HG03571 (cell line): ENCODE data around the gene OGFOD2.

ENCODE experiments used
- ATAC-seq: cut with Tn5 transposase; IDR thresholded peaks from one replicate; pipeline ENCODE4 v1.9.1; 2021; ENCODE audit not compliant: unreplicated experiment

Gene OGFOD2

DNA sequence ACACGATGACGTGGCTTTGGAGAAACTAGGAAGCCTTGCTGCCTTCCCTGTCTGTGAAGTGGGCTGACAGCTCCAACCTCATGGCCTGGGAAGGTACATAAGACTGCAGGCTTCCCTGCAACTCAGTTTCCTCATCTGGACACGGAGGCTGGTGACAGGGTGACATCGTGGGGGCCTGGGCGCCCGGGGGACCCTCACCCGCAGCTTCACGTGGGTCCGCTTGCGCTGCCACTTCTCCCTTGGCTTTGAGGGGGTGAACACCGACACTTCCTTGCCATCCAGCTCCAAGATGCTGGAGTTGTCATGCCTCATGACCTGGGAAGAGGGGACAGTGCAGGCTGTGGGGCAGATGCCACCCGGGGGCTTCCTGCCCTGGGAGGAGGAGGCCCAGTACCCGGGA, 13.0 kb downstream of the OGFOD2 start:
- no peak for ATAC-seq

DNA sequence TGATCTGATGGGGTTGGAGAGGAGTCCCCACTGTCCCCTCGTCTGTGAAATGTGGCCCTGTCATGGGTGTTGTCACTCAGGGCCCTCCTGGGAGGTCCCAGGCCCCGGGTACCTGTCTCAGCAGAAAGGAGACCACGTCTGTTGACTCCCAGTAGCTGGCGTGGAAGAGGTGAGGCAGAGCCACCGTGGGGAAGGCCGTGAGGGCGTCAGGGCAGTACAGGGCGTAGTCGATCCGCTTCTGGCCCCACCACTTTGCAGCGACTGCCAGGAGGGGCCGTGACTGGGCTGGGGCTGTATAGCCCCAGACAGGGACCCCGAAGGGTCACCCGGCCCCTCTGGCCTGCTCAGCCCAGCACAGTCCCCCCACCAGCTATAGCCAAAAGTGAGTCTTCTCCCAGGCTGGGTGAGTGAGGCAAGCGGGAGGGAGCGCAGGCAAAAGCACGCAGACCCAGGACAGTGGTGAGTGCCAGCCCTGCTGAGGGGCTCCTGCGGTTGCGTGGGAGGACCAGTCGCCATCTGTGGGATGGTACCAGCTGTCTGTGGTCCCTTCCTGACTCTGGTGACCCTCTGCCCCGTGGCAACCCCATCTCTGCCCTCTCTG, 13.7 kb downstream of the OGFOD2 start:
- ATAC-seq: no peak

DNA sequence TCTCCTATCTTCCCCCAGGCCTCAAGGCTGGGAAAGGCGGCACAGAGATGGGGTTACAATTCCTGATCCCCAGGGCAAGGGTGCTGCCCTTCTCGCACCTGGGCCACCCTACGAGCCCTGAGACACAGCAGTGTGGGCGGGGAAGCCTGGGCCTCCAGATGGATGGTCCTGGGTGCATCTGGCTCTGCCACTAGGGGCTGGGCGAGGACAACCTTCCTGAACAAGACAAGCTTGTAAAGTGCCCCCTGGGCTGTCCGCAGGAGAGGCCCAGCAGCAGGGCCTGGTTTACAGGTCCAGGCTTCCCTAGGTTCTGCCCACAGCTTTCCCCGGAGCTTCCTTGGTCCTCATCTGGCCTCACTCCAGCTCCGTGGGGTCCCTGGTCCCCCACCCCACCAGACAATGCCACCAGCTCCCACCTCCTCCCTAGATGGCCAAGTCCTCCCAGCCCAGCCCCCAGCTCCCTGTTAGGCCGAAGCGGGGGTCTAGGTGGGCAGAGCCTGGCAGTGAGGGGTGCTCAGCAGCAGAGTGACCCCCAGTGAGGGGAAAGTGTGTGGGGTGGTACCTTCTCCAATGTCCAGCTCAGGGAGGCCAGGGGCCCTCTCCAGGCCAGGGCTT, 14.3 kb downstream of the OGFOD2 start:
- no peak for ATAC-seq

DNA sequence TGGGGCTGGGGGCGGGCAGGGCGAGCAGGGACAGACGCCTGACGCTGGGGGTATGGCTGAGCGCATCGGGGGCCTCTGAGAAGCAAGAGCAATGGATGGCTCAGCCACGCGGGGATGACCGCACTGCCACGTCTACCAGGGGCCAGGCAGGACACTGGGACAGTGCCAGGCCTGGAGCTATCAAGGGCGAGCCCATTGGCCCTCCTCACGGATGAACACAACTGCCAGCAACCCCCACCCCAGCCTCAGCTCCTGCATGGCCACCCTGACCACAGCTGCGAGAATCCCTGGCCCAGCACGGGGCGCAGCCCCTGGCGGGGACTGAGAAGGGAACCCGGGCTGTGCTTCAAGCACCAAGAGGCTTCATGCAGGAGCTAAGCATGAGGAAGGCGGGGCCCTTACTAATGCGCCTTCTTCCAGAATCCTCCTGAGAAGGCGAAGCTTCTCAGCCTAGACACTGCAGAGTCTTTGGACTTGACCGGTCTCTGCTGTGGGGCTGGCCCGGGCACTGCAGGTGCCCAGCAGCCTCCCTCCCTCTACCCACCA, 14.9 kb downstream of the OGFOD2 start:
- no peak for ATAC-seq

DNA sequence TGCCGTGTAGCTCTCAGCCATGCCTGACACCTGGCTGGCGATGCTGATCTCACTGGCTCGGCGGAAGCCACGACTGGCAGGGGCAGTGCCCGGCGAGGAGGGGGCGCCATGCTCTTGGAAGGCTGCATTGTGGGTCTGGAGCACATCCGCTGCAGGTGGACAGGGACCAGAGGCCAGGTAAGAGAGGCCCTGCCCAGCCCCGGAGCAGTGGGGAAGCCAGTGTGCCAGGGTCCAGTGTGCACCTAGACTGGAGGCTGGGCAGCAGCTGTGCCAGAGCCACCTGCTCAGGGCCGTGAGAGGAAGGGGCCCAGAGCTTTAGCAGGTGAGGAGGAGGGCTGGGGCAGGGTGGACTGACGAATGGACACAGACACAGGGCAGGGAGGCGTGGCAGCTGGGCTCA, 15.5 kb downstream of the OGFOD2 start:
- ATAC-seq: no peak

DNA sequence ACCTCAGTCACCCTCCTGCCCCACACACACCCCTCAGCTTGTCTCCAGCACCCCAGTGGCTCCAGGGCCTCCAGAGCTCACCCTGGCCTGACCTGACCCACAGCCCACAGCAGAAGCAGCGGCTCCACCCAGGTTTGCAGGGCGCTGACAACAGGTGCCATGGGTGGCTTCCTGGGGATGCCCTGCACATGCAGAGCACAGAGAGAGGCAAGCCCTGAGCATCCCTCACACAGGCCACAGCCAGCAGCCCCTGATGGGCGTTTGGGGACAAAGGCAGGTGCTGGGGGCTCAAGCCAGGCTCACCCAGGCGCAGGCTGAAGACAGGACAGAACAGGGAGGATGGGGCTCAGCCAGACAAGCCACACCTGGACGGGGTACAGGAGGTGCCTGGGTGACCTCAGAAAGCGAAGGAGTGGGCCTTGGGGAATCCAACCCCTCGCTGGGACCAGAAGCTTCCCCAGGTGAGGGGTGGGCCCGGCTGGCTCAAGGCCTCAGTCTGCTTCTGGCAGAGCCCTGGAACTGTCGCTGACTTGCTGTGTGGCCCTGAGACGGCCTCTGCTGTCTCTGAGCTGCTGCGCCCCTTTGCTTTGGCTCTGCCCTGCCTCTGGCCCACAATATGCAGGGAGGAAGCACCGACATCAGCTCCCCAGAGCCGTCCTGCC, 16.0 kb downstream of the OGFOD2 start:
- no peak for ATAC-seq

DNA sequence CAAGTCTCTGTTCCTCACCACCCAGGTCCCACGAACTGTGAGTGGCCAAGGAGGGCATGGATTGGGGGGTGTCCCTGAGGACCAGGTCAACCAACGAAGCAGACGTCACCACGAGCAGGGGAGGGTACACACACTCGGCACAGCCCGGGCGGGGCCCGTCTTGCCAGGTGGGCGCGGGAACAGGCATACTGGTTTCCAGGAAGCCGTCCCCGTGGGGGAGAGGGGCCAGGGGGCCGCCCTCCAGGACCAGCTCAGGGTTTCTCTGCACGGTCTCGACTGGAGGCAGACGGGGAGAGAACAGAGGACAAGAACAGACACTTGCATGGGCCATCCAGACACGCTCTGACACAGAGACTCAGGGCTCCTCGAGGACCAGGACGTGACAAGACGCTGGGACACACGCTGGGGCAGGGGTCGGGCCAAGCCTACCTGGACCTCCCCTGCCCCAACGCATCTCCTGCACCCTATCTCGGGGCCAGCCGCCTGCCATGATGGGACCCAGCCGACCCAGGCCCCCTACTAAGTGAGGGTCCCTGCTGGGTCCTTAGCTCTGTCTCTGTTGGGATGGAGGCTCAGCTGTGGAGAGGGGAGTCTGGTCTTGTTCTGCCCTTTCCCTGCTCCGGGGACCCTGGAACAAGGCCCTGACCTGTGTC, 16.7 kb downstream of the OGFOD2 start:
- no peak for ATAC-seq

DNA sequence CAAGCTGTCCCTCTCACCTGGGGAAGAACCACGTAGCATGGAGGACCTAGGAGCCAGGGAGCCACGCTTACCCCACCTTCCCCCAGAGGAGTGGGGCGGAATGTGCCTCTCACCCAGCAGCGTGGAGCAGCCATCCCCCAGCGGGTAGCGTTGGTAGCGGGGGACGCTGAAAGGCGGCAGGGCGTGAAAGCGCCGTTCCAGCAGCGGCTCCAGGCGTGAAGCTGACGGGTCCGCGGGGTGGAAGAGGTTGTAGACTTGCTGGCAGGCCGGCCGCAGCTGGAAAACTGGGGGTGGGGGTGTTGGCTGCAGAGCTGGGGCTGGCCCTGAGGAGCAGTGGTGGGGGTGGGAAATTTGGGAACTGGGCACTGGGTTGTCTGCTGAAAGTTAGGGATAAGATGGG, 17.3 kb downstream of the OGFOD2 start:
- no peak for ATAC-seq

DNA sequence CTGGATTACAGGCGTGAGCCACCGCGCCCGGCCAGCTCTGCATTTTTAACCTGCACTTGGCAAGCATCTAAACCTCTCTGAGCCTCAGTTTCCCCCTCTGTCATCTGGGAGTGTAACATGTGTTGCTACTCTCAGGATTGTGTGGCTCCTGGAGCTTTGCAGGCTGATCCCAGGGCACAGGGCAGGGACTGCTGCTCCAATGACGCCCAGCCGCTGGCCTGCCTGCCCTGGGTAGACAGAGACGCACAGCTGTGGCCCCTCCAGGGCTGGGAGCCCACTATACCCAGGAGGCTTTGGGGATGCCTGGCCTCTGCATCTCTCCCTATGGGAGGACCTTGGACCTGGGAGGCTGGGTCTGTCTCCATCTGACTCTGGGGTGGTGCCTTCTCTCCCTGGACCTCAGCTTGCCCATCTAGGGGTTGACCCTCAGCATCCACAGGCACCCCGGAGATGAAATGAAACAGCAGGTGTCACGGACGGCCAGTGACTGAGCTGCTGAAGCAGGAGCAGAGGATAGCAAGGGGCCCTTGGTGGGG, 19.2 kb downstream of the OGFOD2 start:
- no peak for ATAC-seq

DNA sequence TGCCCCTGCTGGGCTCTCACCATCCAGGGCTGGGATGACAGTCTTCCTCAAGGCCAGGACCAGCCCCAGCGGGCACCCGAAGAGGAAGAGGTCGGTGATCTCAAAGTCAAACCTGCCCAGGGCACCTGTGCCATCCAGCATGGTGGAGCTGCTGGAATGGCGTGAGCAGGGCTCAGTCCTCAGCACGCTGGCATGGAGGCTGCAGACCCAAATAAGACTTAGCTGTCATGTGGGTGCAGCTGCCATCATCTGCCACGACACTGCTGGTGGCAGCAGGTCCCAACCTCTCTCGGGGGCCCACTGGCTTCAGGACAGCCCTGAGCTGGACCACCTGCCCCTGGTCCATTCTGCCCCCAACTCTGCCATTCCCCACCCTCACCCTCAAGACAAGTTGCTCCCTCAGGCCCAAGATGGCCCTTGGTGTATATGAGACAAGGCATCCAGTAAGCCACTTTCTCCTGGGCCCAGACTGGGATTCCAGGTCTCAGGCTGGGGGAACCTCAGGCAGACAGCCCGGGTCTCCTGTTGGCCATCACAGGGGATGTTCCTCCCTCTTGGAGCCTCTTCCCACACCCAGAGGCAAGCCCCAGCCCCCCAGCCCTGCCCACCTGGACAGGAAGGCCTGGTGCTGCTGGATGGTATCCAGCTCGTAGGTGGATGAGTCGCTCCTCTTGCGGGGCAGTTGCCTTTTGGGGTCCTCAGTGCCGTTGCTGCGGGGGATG, 19.9 kb downstream of the OGFOD2 start:
- no peak for ATAC-seq

DNA sequence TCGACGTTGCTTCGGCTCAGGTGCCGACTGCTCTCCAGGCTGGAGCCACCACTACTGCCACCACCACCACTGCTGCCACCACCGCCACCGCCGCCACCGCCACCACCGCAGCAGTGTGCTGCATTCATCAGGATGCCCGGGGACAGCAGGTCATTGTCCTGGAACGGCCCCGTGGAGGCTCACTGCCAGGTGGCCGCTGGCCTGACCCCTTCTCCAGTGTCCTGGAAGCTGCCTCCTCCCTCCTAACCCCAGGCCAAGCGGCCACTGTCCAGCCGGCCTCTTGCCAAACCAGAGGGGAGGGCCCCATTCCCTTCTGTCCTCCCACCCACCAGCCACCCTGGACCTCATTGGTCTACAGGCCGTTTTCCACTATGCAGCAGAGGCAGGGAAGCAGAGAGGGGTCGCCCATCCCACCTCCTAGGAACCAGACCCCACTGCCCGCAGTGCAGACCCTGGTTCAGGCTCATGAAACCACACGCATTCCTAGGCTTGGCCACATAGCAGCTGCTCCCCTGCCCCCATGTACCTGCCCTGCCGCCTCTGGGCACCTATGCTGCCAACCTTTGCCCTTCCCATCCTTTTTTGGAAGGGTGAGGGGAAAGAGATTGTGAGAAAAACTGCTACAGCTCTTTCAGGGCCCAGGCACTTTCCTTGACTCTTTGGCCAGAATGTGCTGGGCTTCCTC, 20.6 kb downstream of the OGFOD2 start:
- ATAC-seq: no peak

DNA sequence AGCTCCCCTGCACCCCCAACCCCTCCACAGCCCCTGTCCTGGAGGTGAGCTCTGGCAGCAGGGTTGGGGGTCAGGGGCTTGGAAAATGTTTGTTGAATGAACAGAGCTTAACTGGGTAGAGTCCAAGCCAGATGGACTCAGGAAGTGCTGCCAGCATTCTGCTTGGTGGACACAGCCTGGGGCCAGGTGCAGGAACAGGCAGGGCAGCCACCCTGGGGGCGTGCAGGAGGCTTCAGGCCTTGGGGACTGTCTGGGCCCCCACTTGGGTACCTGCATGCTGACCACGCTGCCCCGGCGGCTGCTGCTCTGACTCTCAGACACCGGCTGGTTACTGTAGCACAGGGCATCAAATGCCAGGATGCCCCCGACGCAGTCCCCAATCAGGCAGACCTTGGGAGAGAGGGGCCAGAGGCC, 21.2 kb downstream of the OGFOD2 start:
- ATAC-seq: no peak

DNA sequence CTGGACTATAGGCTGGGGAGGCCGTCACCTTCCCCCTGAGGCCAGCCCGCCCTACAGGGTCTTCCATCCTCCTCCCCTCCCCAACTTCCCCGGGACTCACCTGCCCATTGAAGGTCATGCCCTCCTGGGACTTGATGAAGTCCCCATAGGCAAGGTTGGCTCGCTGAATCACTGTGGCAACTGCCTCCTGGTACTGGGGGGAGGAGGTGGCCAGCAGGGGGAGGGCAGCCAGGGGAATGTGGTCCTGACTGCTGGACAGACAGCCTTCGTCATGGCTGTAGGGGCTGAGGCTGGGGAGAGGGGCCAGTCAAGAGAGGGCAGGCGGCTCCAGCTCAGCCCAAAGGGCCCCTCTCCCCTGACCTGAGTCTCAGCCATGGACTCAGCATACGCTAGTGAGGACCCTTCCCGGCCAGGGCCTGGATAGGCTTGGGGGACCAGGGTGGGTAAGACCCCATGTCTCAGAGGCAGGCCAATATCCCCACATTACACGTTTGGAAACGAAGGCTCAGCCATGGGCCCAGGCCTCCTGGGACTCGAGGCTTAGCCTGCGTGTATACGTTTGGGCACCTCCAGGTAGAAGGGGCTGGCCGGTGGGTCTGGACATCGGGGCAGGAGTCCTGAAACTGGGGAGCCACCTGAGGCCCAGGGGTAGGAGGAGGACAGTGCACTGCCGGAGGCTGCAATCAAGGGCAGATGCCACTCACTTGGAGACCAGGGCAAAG, 21.7 kb downstream of the OGFOD2 start:
- no peak for ATAC-seq

DNA sequence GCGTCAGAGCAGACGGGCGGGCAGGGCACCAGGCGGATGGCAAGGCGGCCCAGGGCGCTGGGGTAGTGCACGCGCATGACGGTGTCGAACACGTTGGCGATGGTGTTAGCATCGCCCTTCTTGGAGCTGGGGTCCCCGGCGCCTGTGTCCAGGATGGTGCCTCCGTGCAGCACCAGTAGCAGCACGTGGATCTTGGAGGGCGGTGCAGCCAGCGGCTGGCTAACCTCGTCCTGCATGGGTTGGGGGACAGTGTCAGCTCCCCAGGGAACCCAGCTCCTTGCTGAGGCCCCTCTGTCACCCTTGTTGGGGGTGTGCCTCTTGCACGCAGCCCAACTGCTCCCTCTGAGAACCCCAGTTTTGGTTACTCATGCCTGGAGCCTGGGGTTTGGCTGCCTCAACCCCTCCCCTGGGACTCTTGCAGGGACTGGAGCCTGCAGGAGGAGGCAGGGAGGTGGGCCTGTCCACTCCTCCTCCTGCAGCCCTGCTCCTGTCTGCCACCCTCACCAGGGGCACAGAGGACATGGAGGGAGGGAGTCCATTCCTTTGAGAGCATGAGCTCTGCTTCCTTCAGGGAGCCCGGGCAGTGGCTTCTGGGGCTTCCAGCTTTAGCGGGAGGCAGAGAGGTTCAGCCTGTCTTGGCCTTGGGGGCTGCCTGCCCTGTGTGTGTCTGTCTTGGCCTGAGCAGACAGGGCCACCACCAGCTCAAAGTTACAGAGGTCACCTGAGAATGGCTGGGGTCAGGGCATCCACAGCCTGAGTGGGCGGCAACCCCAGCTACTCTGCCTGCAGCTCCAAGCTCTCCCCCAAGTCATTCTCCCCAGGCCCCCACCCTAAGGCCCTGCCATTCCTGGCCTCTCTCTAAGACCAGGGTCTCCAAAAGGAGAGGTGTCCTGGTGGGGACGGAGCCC, 22.6 kb downstream of the OGFOD2 start:
- no peak for ATAC-seq

DNA sequence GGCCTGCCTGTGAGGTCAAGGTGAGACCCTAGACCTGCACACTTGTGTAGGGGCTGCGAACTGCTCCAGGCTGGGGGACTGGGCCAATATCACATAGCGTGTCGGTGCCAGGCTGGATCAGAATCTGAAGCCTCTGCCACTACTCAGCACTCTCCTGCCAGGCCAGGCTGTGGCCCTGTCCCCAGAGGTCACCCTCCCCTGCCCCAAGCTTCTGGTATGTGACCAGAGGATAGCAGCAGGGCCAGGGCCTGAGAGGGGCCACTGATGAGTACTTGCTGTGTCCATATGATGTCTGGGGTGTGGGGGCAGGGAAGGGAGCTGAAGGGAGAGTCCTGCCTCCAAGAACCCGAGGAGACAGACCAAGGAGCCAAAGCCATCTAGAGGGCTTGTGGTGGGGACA, 23.3 kb downstream of the OGFOD2 start:
- no peak for ATAC-seq

DNA sequence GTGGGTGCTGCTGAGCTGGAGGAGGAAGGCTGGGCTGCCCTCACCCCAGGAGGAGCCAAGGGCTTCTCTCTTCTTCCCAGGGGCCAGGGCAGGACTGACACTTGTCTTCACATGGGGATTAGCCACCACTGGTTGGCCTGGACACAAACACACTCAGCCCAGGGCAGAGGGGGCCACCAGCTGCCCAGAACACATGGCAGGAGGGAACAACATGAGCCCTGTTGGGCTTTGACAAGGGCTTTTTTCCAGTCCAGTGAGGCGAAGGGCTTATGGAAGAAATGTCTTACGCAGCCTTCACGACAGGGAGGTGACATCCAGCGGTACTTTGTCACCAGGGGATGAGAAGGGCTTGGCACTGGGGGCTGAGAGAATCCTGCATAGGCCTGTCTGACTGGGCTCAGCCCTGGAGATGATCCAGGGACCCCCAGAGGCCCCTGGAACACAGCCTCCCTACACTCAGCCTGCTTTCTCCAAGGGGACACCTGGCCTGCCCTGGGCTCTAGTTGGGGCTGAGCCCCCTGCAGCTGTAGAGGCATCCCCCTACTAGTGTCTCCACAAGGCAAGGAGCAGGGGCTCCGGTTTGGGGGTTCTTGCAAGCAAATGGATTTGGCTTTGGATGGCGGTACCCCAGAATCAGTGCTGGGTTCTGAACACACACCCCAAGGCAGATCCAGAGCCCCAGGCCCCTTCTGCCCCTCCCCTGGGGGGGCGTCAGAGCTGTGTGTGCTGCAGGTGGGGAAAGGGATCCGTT, 24.3 kb downstream of the OGFOD2 start:
- no peak for ATAC-seq

DNA sequence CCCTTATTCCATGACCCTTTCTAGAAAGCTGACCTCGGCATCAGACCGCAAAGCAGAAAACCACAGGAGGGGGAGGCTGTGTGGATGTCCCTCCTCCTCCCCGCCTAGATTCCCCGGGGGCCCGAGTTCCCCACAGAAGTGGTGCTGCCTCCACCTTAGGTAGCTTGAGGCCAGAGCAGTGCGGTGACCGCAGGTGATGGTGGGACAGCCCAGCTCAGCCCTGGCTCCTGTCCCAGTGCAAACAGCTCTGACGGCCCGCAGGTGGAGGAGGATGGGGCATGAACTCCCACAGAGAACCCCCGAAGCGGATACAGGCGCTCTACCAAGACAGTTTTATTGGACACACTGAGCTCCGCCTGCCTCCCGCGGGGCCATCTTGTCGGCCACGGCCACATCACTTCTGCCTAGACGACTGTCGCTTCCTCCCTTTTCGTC, 25.0 kb downstream of the OGFOD2 start:
- ATAC-seq: no peak

DNA sequence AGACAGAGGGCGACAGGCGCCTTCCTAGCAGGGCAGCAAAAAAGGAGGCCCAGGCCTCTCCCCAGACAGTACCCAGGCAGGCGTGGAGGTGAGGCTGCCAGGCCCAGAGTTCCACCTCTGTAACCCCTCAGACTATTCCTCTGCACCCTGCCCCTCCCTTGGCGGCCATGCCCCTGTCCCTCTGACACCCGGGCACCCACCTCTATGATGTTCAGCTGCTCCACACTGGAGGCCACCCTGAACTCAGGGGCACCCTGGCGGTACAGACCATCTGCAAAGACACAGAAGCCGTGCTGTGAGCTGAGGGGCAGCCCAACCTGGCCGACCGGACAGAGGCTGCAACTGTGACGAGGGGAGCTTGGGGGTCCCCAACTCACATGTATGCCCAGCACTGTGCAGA, 25.5 kb downstream of the OGFOD2 start:
- ATAC-seq: no peak
